Activated CD8-positive, alpha-beta memory T cell treated with anti-CD3 and anti-CD28 coated beads for 24 hours (primary cell): ENCODE data around the gene KCNQ2.

Source experiments
- DNase-seq: peaks from one replicate; pipeline ENCODE4 v3.0.0-alpha.2; 2020

Gene KCNQ2

DNA sequence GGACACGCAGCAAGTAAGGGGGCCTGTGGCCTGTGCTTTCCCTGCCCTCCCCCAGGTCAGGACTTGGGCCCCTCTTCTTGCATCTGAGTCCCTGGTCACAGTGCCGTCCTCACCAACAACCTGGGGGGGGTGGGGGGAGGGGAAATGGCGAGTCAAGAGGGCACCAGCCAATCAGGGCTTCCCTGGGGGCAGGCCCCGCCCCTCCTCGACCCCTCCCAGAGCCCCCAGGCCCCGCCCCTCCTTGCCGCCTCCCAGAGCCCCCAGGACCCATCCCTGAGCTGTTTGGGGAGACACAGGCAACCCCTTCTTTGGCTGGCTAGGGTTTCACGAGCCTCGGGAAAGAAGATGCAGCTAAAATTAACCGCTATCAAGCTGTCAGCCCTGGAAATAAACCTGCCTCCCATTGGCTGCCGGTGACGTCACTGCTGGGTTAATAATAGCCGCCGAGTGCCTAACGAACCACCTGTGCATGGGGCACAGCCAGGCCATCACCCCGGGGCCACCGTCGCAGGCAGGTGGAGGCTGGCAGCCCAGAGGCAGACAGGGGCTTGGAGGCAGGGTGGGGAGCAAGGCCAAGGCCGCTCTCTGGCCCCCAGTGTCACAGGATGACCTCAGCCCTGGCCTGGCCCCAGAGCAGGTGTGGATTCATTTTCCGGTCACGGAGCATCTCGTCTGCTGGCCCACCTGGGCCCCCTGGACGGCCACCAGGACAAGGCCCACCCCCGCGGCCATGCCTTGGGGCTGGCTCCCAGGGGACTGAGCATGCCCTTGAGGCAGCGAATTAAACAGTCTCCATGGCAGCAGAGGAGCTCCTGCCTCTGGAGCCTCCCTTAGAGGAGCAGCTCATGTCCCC is 29.6 kb upstream of the KCNQ2 start:
- DNase-seq = no peak

DNA sequence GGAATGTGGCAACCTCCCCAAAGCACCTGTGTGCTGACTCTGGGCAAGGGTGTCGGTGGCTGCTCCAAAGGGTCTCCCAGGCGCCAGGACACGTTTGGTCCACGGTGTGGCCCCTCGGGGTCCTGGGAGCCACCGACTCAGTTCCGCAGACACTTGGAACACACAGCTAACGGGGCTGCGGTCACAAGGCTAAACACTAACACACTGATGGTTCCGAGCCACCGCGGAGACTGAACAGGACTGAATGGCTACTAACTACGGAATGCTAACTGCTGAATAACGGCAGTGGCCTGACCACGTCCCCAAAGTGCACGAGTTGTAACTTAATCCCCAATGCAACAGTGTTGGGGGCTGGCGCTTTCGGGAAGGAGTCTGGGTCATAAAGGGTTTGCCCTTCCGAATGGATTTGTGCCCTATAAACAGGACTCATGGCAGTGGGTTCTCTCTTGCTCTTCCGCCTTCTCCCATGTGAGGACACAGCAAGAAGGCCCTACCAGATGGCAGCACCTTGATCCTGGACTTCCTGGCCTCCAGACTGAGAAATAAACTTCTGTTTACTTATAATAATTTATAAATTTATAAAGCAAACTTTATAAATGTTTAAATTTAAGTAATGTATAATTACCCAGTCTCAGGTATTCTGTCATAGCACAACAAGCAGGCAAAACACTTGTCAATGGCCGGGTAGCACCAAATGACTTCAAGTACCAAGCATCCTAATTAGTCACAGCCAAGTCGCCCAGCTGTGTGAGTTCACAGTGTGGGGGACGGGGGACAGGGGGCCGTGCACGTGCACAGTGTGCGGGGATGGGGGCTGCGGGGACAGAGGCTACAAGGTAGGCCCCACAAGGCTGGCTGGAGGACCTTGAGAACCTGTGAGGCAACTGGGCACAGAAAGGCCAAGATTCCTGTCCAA is 28.7 kb upstream of the KCNQ2 start:
- no peak for DNase-seq

GRCh38 chr20:63500151-63500901 is 27.9 kb upstream of the KCNQ2 start:
- DNase-seq = no peak

- DNase-seq = no peak
Measured at GRCh38 chr20:63499338-63499969, 27.0 kb upstream of the KCNQ2 start.

- DNase-seq = no peak
Measured at GRCh38 chr20:63498960-63499337, 26.5 kb upstream of the KCNQ2 start, which contains the start of gene EEF1A2. TSS of gene EEF1A2 (minus strand) at chr20:63499083. CDS start at chr20:63497763, 1,320 bp downstream.

DNA sequence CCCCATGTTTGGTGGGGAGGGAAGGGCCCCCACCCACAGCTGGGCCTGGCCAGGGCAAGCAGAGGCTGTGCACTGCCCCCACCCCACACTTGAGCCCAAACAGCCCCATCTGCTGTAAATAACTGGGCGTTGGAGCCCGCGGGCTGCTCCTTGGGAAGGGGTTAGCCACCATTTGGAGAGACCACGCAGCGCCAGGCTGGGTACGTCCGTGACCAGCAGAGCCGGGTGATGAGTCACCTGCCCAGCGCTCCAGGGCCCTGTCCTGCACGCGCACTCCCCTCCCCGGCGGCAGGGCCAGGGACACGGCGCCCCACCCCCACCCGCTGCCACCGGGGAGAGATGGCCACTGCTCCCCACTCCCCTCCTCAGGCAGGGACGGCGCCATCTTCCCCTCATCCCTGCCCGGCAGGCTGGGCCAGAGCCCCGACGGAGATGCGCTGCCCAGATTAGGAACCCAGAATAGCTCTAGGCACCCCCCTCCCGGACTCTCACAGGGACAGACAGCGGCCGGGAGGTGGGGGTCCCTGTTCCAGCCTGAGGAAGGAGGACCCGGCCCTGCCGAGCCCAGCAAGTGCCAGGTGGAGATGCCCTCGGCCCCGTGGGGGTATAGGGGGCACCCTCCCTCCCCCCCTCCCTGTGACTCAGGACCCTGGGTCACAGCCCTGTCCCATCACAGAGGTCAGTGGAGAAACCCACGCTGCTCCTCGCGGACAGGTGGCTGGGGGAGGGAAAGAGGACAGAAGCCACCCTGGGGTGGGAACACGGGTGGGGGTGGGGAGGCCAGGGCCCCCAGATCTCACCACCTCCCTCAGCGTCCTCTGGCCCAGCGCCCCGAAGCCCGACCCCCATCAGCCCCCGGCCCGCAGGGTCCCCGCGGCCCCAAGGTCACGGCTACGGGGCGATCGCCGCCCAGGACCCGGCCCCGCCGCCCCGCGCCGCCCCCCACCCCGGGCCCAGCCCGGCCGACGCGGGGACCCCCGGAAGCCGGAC is 25.8 kb upstream of the KCNQ2 start:
- DNase-seq = no peak

DNA sequence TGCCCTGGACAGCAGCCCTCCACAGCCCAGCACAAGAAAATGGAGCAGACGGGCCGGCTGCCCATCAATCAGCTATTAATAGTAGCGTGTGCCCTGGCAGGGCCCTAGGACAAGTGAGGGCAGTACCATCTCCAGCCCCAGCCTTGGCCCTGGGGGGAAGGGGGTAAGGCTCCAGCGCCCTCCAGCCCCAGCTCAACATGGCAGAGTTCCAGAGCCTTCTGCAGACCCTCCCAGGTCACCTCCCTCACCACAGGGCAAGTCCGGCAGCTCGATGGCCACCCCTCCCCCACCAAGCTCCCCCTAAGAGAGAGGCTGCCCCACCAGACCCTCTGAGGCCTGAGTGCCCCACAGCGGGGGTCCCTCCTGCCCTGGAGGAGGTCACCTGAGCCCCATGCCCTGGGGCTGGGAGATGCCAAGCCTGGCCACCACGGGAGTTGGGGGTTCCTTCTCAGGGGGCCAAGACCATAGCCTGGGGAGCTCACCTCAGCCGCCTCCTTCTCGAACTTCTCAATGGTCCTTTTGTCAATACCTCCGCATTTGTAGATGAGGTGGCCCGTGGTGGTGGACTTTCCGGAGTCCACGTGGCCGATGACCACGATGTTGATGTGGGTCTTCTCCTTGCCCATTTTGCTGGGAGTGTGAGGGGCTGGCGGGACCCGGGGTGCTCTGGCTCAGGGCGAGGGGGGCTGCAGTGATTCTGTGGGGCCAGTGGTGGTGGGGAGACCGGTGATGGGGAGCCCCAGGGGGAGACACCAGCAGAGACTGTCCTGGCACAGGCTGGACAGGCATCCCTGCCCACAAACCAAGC is 24.9 kb upstream of the KCNQ2 start:
- DNase-seq = no peak

- DNase-seq = no peak
Measured at GRCh38 chr20:63496596-63497120, 24.2 kb upstream of the KCNQ2 start.

- DNase-seq = peak; percentile 91
Measured at GRCh38 chr20:63495741-63496595, 23.5 kb upstream of the KCNQ2 start.

DNA sequence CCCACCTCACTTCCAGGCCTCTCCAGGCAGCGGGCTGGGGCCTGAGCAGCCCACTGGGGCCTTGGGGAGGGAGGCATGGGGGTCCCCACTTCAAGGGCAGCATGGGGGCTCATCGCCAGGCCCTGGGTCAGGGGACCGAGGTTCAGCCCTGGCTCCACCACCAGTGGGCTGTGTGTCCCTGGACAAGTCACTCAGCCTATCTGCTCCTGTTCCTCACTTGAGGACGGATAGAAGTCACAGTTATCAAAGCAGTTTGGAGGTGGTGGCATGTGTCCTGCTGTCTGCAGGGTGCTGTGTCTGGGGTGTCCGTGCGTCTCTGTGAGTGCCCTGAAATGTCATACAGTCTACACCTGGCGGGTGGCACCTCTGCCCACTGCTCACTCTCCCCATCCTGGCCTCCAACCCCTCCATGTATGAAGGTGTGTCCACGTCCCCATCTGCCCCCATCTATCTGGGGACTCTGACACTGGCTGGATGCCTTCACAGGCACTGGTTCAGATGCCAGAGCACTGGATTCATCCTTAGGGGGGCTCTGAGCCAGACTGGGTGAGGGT is 22.8 kb upstream of the KCNQ2 start:
- no peak for DNase-seq

DNA sequence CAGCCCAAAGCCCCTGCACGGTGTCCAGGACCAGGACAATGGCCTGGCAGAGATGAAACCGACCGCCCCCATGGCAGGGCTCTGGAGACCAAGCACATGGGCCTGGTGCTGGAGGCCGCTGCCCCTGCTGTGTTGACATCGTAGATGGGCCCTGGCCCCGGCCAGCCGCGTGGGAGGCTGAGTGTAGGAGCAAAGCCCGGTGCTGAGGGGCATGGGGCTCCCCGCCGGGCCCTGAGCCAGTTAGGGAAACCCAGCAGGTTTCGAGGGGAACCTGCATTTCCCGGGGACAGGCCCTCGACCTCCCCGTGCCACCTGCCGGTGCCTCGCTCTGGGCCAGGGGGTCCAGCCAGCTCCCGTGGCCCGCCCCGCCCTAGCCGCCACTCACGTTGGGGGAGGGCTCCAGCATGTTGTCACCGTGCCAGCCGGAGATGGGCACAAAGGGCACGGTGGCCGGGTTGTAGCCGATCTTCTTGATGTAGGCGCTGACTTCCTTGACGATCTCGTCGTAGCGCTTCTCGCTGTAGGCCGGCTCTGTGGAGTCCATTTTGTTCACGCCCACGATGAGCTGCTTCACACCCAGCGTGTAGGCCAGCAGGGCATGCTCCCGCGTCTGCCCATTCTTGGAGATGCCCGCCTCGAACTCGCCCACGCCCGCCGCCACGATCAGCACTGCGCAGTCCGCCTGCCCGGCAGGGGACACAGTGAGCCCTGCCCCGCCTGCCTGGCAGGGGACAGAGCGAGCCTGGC is 22.1 kb upstream of the KCNQ2 start:
- no peak for DNase-seq

- no peak for DNase-seq
Measured at GRCh38 chr20:63494084-63494419, 21.6 kb upstream of the KCNQ2 start.

- no peak for DNase-seq
Measured at GRCh38 chr20:63493563-63494020, 21.1 kb upstream of the KCNQ2 start.

DNA sequence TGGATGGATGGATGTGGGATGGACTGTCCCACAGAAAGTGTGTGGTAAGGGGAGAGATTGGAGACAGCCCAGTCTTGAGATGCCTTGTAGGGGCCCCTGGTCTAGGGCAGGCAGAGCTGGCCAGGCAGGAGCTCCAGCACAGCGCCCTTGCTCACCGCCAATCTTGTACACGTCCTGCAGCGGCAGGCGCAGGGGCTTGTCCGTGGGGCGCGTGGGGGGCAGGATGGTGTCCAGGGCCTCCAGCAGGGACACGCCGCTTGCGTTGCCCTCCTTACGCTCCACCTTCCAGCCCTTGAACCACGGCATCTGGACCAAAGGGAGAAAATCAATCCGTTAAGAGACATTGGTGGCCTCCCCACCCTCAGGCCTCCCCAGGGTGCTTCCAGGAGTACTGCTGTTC is 20.5 kb upstream of the KCNQ2 start:
- DNase-seq = no peak

DNA sequence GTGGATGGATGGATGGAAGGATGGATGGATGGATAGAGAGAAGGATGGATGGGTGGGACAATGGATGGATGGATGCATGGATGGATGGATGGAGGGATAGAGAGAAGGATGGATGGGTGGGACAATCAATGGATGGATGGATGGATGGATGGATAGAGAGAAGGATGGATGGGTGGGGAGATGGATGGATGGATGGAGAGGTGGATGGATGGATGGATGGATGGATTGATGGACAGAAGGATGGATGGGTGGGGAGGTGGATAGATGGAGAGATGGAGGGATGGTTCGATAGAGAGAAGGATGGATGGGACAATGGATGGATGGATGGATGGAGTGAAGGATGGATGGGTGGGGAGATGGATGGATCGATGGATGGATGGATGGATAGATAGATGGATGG is 20.1 kb upstream of the KCNQ2 start:
- DNase-seq = no peak

- DNase-seq = no peak
Measured at GRCh38 chr20:63491635-63492230, 19.3 kb upstream of the KCNQ2 start.

- no peak for DNase-seq
Measured at GRCh38 chr20:63491078-63491477, 18.6 kb upstream of the KCNQ2 start.

DNA sequence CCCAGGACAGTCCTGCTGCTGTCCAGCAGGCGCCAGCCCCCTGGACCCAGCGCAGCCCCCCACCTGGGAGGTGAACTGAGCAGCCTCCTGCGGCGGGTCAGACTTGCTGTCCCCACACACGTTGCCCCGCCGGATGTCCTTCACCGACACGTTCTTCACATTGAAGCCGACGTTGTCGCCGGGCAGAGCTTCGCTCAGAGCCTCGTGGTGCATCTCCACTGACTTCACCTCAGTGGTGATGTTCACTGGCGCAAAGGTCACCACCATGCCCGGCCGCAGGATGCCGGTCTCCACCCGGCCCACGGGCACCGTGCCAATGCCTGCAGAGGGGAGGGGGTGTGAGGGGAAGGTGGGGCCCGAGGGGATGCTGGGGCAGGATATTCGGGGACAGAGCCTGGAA is 18.0 kb upstream of the KCNQ2 start:
- DNase-seq = no peak
